Adrenal gland (tissue), 12 donors: Measurements from ENCODE around the gene RCBTB1. TPM values are rescaled to one million over a fixed set of nuclear protein-coding genes. Genes with fewer than 3 reads are reported as not detected.

ENCODE experiments used
- DNase-seq, 7 donors: peaks; one replicate each; pipeline ENCODE4 v3.0.0-alpha.2; 2019 to 2020
- H3K27ac ChIP-seq, 5 donors: fragments of 200-600 bp; sonication (generic) in 4 of 5; 1 replicate in 3 of 5; 2 replicates in 2 of 5; pipeline versions ENCODE4 v1.5.1 to v1.8.0; 2016 to 2020; ENCODE audit warnings: mild to moderate bottlenecking in 1 of 5
- H3K27me3 ChIP-seq: fragments of 200-600 bp; 2 replicates; pipeline ENCODE4 v1.8.0; 2021
- H3K36me3 ChIP-seq, 2 donors: fragments of 200-600 bp; replicated peaks in 1 of 2; 1 replicate in 1 of 2; 2 replicates in 1 of 2; pipeline versions ENCODE4 v1.5.1 to v1.8.0; 2018 to 2022
- H3K4me1 ChIP-seq, 2 donors: fragments of 200-600 bp; replicated peaks in 1 of 2; 1 replicate in 1 of 2; 2 replicates in 1 of 2; pipeline versions ENCODE4 v1.5.1 to v1.8.0; 2018 to 2021
- H3K4me3 ChIP-seq, 4 donors: fragments of 200-600 bp; sonication (generic) in 3 of 4; one replicate each; pipeline ENCODE4 v1.5.1; 2016 to 2018
- H3K9me3 ChIP-seq, 3 donors: fragments of 200-600 bp; sonication (generic) in 1 of 3; replicated peaks in 1 of 3; 1 replicate in 2 of 3; 2 replicates in 1 of 3; pipeline versions ENCODE4 v1.5.1 to v1.8.0; 2016 to 2021
- POLR2A ChIP-seq, 2 donors: fragments of 450-650 bp; IDR thresholded peaks; one replicate each; pipeline ENCODE4 v1.6.1; 2017; ENCODE audit warnings: antibody characterized with exemption in 2 of 2, mild to moderate bottlenecking in 2 of 2, moderate library complexity in 1 of 2
- WGBS, 4 donors: extraction: QIAGEN DNeasy Blood & Tissue Kit in 2 of 4; methylation state at CpG; one replicate each; pipeline versions ENCODE4 v1.1.5 to v1.1.7; 2013 to 2017; 5-methylcytosine and 5-hydroxymethylcytosine counted together
- intact Hi-C, 2 donors: fragments of 100-400 bp; cut with DNase I; formaldehyde crosslinking; loops; one replicate each; pipeline versions ENCODE4 v1.14.1 to v1.15.0; 2022 to 2023
- polyA plus RNA-seq, 3 donors: library from polyadenylated mRNA; stranded (reverse); fragments of 200-250 nt in 2 of 3; fragments of 350-450 nt in 1 of 3; fragmentation: Illumina TruSeq in 1 of 3; extraction: RNeasy Lipid Tissue Mini Kit (QIAGEN cat#74804) in 1 of 3; gene quantifications; one replicate each; pipeline ENCODE4 v1.2.3, GENCODE V29; 2013 to 2014
- total RNA-seq, 9 donors: library from RNA; depleted of rRNA in 4 of 9; stranded (reverse); fragments of >200 nt in 4 of 9; fragments of 120-200 nt in 1 of 9; fragmentation: NEBNext Ultra II Directional in 1 of 9; extraction: Animal tissue kit (Norgen Biotek cat#: 25700) in 1 of 9; gene quantifications; one replicate each; pipeline versions ENCODE4 v1.1.0 to v1.2.4, GENCODE V29; 2013 to 2023
- TF ChIP-seq, protein P1 (sequence below), 6 experiments: fragments of 450-650 bp in 4 of 6; fragments of 200-600 bp in 2 of 6; sonication (generic) in 1 of 6; IDR thresholded peaks; 1 replicate in 5 of 6; 2 replicates in 1 of 6; pipeline versions ENCODE4 v1.5.1 to v1.8.0; 2016 to 2021; ENCODE audit warnings: antibody characterized with exemption in 6 of 6, mild to moderate bottlenecking in 2 of 6, moderate library complexity in 1 of 6
- donor health status: healthy with polysubstance abuse.
- donor health status: Bipolar disorder and iron deficiency.
- donor health status: DM: yes; HTN: yes; CAD: no.
- donor health status: DM: no; HTN: no; CAD: no.
- donor health status: DM: no; HTN: no; CAD: no.
- donor health status: DM: yes; HTN: yes; CAD: no.

RCBTB1 gene
- total and polyA plus RNA-seq, 12 donors, result 11.7 to 87.5 (median 29.4) TPM

DNA sequence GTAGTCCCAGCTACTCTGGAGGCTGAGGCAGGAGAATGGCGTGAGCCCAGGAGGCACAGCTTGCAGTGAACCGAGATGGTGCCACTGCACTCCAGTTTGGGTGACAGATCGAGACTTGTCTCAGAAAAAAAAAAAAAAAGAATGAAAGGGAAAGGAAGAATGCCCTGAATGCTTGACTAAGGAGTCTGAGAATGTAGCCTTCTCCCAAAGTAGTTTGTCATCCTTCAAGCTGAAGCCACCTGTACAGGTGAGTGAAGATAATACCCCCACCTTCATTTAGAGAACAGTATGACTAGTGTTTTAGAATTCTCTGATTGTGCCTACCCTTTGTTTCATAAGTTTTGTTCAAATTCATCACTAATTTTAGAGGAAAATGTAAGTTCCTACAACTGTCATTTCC, 5.9 kb downstream of the RCBTB1 start:
- no peaks in the 10 kb centered on the region for H3K27me3 ChIP-seq
- no peak for DNase-seq
- H3K4me1 ChIP-seq, result peaks cover 0 to 24% of the 10 kb centered on the region in 2 donors
- no peak overlapping the region for H3K4me3 ChIP-seq
- peaks cover 0 to 8% of the 10 kb centered on the region in 2 donors for H3K36me3 ChIP-seq
- TF ChIP-seq, protein P1, sequence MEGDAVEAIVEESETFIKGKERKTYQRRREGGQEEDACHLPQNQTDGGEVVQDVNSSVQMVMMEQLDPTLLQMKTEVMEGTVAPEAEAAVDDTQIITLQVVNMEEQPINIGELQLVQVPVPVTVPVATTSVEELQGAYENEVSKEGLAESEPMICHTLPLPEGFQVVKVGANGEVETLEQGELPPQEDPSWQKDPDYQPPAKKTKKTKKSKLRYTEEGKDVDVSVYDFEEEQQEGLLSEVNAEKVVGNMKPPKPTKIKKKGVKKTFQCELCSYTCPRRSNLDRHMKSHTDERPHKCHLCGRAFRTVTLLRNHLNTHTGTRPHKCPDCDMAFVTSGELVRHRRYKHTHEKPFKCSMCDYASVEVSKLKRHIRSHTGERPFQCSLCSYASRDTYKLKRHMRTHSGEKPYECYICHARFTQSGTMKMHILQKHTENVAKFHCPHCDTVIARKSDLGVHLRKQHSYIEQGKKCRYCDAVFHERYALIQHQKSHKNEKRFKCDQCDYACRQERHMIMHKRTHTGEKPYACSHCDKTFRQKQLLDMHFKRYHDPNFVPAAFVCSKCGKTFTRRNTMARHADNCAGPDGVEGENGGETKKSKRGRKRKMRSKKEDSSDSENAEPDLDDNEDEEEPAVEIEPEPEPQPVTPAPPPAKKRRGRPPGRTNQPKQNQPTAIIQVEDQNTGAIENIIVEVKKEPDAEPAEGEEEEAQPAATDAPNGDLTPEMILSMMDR (IDR thresholded peaks at IDR 0.05), result no peak
- no peak for TF ChIP-seq POLR2A (IDR thresholded peaks at IDR 0.05)
- no peaks in the 10 kb centered on the region for H3K9me3 ChIP-seq
- WGBS, 4 donors, result 73 to 100% (median 87%) methylated on average over 3 of the region's 3 CpGs
- intact Hi-C loops, result no loop called here
- H3K27ac ChIP-seq, result no peak overlapping the region

GRCh38 chr13:49571299-49572240, 13.8 kb downstream of the RCBTB1 start:
- Histone ChIP-seq H3K27ac (no peak overlapping the region), H3K9me3 (no peaks in the 10 kb centered on the region), H3K27me3 (no peaks in the 10 kb centered on the region), H3K4me1 (peaks cover 0 to 14% of the 10 kb centered on the region in 2 donors), H3K4me3 (no peak overlapping the region), H3K36me3 (peaks cover 0 to 7% of the 10 kb centered on the region in 2 donors)
- TF ChIP-seq POLR2A (IDR thresholded peaks at IDR 0.05), result no peak
- TF ChIP-seq, protein P1 (IDR thresholded peaks at IDR 0.05), result no peak
- WGBS, 4 donors, result 89 to 94% (median 91%) methylated on average over 7 to 8 of the region's 8 CpGs
- DNase-seq, result no peak
- intact Hi-C loops, result no loop called here

GRCh38 chr13:49569993-49570689, 15.2 kb downstream of the RCBTB1 start:
- no peaks in the 10 kb centered on the region for H3K27me3 ChIP-seq
- no peak for DNase-seq
- H3K36me3 ChIP-seq, result peaks cover 0 to 12% of the 10 kb centered on the region in 2 donors
- peaks cover 0 to 14% of the 10 kb centered on the region in 2 donors for H3K4me1 ChIP-seq
- no peak overlapping the region for H3K27ac ChIP-seq
- H3K4me3 ChIP-seq, result no peak overlapping the region
- no peaks in the 10 kb centered on the region for H3K9me3 ChIP-seq
- intact Hi-C loops, result no loop called here
- 40 to 78% (median 57%) methylated on average over 1 of the region's 1 CpG for WGBS, 4 donors
- TF ChIP-seq, protein P1 (IDR thresholded peaks at IDR 0.05), result no peak
- TF ChIP-seq POLR2A (IDR thresholded peaks at IDR 0.05), result no peak

DNA sequence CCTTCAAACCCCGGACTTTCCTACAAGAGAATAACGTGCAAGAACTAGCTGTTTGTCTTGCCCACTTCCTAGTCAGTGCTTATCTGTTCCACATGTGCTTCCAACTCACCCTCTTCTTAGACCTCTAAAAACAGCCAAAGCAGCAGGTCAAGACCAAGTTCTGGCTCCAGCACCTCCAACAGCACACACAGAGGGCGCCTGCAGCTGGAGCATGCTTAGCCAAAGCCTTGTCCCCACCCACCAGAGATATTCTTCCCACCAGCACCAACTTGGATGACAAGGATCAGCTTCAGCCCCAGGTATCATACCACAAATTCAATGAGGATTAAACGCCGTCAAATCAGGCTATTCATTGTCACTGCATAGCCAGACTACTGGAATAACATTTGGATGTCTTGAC, 17.9 kb downstream of the RCBTB1 start:
- TF ChIP-seq POLR2A (IDR thresholded peaks at IDR 0.05), result no peak
- TF ChIP-seq, protein P1 (IDR thresholded peaks at IDR 0.05), result no peak
- intact Hi-C loops, result no loop called here
- H3K4me3 ChIP-seq, result no peak overlapping the region
- H3K27ac ChIP-seq, result no peak overlapping the region
- H3K27me3 ChIP-seq, result no peaks in the 10 kb centered on the region
- H3K9me3 ChIP-seq, result no peaks in the 10 kb centered on the region
- H3K36me3 ChIP-seq, result peaks cover 0 to 12% of the 10 kb centered on the region in 2 donors
- 86 to 99% (median 92%) methylated on average over 5 of the region's 5 CpGs for WGBS, 4 donors
- H3K4me1 ChIP-seq, result peaks cover 0 to 14% of the 10 kb centered on the region in 2 donors
- no peak for DNase-seq
